ENCODE results near the gene HSDL1.

HSDL1 gene

DNA sequence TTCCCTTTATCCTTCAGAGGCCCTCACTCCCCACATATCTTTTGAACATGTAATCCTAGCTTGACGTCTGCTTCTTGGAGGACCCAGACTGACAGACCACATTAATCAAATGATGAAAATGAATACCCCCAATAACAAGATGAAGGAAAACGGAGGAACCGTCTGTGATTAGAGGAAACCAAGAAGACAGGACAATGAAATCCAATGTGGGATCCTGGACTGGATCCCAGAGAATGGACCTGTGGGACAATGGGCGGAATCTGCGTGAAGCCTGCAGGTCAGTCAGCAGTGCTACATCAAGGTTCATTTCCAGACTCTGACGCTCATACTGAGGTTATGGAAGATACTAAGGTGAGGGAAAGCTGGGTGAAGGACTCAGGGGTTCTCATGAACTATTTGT is 64.2 kb downstream of the HSDL1 start:
- Mint-ChIP-seq H3K27me3 (no peaks in the 10 kb centered on the region), H3K27ac (no peak overlapping the region), H3K36me3 (peaks cover 49 to 75% of the 10 kb centered on the region in 2 donors), H3K4me1 (peaks cover 8 to 10% of the 10 kb centered on the region in 2 donors), H3K4me3 (no peak overlapping the region), H3K9me3 (no peaks in the 10 kb centered on the region)
- no peak for DNase-seq
- no peak for ATAC-seq (replicated peaks)

DNA sequence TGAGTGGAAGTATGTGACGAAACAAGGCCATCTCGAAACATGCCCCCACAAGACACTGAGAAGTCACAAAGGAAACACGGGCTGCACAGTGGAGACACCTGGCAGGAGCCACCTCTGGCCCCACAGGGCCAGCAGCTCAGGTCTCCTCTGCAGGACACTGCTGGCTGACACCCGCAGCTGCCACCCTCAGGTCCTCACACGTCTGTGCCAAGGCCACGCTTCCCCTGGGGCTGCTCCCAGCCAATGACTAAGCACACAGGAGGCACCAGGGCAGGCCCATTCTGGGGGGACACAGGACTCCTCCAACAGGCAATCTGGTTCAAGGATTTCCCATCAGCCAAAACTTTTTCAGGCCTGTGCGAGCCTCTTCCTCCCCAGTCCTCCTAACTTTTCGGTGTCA is 64.6 kb downstream of the HSDL1 start:
- ATAC-seq (replicated peaks) (no peak), DNase-seq (no peak)
- no peak overlapping the region for H3K4me3 Mint-ChIP-seq
- H3K27me3 Mint-ChIP-seq = no peaks in the 10 kb centered on the region
- H3K9me3 Mint-ChIP-seq = no peaks in the 10 kb centered on the region
- H3K4me1 Mint-ChIP-seq = peaks cover 7 to 8% of the 10 kb centered on the region in 2 donors
- H3K27ac Mint-ChIP-seq = no peak overlapping the region
- peaks cover 54 to 79% of the 10 kb centered on the region in 2 donors for H3K36me3 Mint-ChIP-seq

DNA sequence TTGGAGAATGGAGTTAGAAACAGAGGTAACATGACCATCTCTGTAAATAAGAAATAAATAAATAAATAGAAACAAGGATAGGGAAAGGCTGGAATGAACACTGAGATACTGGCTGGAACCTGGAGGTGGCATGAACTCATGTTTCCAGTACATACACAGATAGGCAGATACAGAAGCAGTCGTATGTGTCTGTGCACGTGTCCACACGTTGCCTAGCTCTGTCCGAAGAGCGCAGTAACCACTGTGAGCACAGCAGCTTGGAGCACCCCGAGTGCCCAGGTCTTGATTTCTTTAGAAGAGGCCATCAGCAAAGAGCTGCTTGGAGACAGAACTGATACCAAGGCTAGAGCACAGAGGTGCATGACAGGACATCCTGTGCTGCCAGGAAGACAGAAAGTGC is 65.3 kb downstream of the HSDL1 start:
- DNase-seq = no peak
- Mint-ChIP-seq H3K36me3 (peaks cover 61 to 86% of the 10 kb centered on the region in 2 donors), H3K4me3 (no peak overlapping the region), H3K4me1 (peaks cover 1 to 3% of the 10 kb centered on the region in 2 donors), H3K27me3 (no peaks in the 10 kb centered on the region), H3K9me3 (no peaks in the 10 kb centered on the region), H3K27ac (no peak overlapping the region)
- no peak for ATAC-seq (replicated peaks)

DNA sequence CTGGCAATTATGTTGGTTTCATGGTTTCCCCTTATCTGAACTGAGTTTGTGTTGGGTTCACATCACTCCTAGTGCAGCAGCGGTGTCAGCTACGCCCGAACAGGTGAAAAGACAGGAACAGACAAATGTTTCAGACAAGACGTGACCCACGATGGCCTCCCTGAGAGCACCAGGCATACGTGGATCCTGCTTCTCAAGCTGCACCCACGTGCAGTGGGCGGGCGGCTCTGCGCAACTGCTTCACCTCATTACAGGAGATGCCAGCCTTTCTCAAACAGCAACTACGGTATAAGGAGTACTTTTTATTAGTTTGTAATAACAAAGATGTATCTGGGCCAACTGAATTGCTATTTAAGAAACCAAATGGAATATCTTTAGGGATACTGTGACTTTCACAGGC is 69.6 kb downstream of the HSDL1 start:
- no peak overlapping the region for H3K27ac Mint-ChIP-seq
- H3K36me3 Mint-ChIP-seq = peaks cover 51 to 75% of the 10 kb centered on the region in 2 donors
- no peaks in the 10 kb centered on the region for H3K27me3 Mint-ChIP-seq
- H3K9me3 Mint-ChIP-seq = no peaks in the 10 kb centered on the region
- ATAC-seq (replicated peaks) (no peak), DNase-seq (no peak)
- H3K4me1 Mint-ChIP-seq = peaks cover 0 to 3% of the 10 kb centered on the region in 2 donors
- no peak overlapping the region for H3K4me3 Mint-ChIP-seq

DNA sequence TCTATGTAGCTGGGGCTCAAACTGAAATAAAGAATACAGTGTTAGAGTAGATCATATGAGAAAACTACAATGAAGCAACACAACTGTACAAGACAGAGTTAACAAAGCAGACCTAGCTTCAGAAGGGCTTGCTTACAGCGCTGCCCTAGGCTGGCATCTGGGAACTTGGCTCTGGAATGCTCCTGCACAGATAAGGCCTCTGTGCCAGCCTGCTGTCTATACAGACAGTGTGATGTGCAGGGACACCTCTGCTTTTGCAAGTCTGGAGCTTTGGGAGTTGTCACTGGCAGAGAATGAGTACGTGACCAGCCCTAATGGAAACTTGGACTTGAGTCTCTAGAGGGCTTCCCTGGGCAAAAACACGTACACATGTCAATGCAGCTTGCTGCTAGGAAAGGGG is 70.3 kb downstream of the HSDL1 start:
- H3K27ac Mint-ChIP-seq = no peak overlapping the region
- DNase-seq (no peak), ATAC-seq (replicated peaks) (no peak)
- peaks cover 46 to 71% of the 10 kb centered on the region in 2 donors for H3K36me3 Mint-ChIP-seq
- peaks cover 2 to 3% of the 10 kb centered on the region in 2 donors for H3K4me1 Mint-ChIP-seq
- no peaks in the 10 kb centered on the region for H3K27me3 Mint-ChIP-seq
- no peaks in the 10 kb centered on the region for H3K9me3 Mint-ChIP-seq
- no peak overlapping the region for H3K4me3 Mint-ChIP-seq
